ENCODE data around the gene ZBED1. TPM values are rescaled to one million over a fixed set of nuclear protein-coding genes. Genes with fewer than 3 reads are reported as not detected.

ZBED1 gene
- total RNA-seq = 10 to 100 TPM; 15.8 to 16.1 TPM
- polyA plus RNA-seq (2013, experiment 1 of 2) = 21.9 TPM
- 20.3 TPM for polyA plus RNA-seq (2013, experiment 2 of 2)
- 27.3 to 86.5 (median 58.7) reads per million in 172 experiments for total RNA-seq

GRCh38 chrX:2500803-2501558 lies at the start of gene ZBED1, which contains the start of gene DHRSX:
TSS of gene ZBED1 (minus strand) at chrX:2500976. CDS start at chrX:2490719, 10,257 bp downstream.
TSS of gene DHRSX (minus strand) at chrX:2500976. CDS start at chrX:2500925, 51 bp downstream.
- H3K4me3 Mint-ChIP-seq = peak within 1 kb of the TSS; percentile 89
- H3K27ac ChIP-seq (ENCODE audit: low read depth in 1 of 2, low read length in 2 of 2) = peak within 1 kb of the TSS; percentile 43 to 55
- DNase-seq = peak in 13 of 14 experiments; percentile 12 to 77 (median 44)
- intact Hi-C loops (cut with DNase I, micrococcal nuclease) = loop anchor here in 1 of 2 experiments (10.0 kb wide), 1 partner anchor 836 kb away; no protein-coding TSS in a partner anchor
- H3K27me3 ChIP-seq (ENCODE audit: control insufficient read depth in 1 of 2, insufficient read depth in 2 of 2, low read length in 2 of 2) = no peaks in the 10 kb centered on the region
- no peaks in the 10 kb centered on the region for H3K9me3 ChIP-seq (ENCODE audit: control insufficient read depth in 1 of 2, insufficient read depth in 1 of 2, low read length in 2 of 2)
- peaks cover 17% of the 10 kb centered on the region for H3K36me3 Mint-ChIP-seq (ENCODE audit: low read depth)
- peaks cover 31% of the 10 kb centered on the region for H3K4me1 Mint-ChIP-seq (ENCODE audit: low read depth)
- no peaks in the 10 kb centered on the region for H3K27me3 Mint-ChIP-seq
- no peak for TF ChIP-seq CTCF (IDR thresholded peaks at IDR 0.05)
- CTCF ChIA-PET = no interaction called here
- peak within 1 kb of the TSS; percentile 86 for H3K27ac Mint-ChIP-seq
- peaks cover 32% of the 10 kb centered on the region for H3K4me1 ChIP-seq (ENCODE audit: insufficient read depth, low read length)
- no peaks in the 10 kb centered on the region for H3K9me3 Mint-ChIP-seq
- peak; percentile 63 for ATAC-seq (ENCODE audit: poor library complexity)
- POLR2A ChIA-PET = no interaction called here
- no peaks in the 10 kb centered on the region for H3K36me3 ChIP-seq (ENCODE audit: insufficient read depth, low read length)
- H3K4me3 ChIP-seq (ENCODE audit: low read length) = peak within 1 kb of the TSS; percentile 67

- Histone ChIP-seq H3K9me3 (ENCODE audit: control insufficient read depth in 1 of 2, insufficient read depth in 1 of 2, low read length in 2 of 2) (no peaks in the 10 kb centered on the region), H3K27ac (ENCODE audit: low read depth in 1 of 2, low read length in 2 of 2) (no peak overlapping the region), H3K36me3 (ENCODE audit: insufficient read depth, low read length) (no peaks in the 10 kb centered on the region), H3K27me3 (ENCODE audit: control insufficient read depth in 1 of 2, insufficient read depth in 2 of 2, low read length in 2 of 2) (peaks cover 0 to 3% of the 10 kb centered on the region in 2 experiments), H3K4me1 (ENCODE audit: insufficient read depth, low read length) (no peaks in the 10 kb centered on the region), H3K4me3 (ENCODE audit: low read length) (no peak overlapping the region)
- ATAC-seq (ENCODE audit: poor library complexity) (no peak), DNase-seq (no peak)
- no peaks in the 10 kb centered on the region for H3K36me3 Mint-ChIP-seq (ENCODE audit: low read depth)
- H3K4me1 Mint-ChIP-seq (ENCODE audit: low read depth) = no peaks in the 10 kb centered on the region
- no peak overlapping the region for H3K4me3 Mint-ChIP-seq
- CTCF ChIA-PET = no interaction called here
- H3K27me3 Mint-ChIP-seq = peaks cover 17% of the 10 kb centered on the region
- peaks cover 3% of the 10 kb centered on the region for H3K9me3 Mint-ChIP-seq
- intact Hi-C loops (cut with DNase I, micrococcal nuclease) = no loop called here
- TF ChIP-seq CTCF (IDR thresholded peaks at IDR 0.05) = no peak
- no peak overlapping the region for H3K27ac Mint-ChIP-seq
- POLR2A ChIA-PET = no interaction called here
Measured at GRCh38 chrX:2549876-2550275, 49.1 kb upstream of the ZBED1 start.

GRCh38 chrX:2548711-2549423 lies 48.1 kb upstream of the ZBED1 start:
- H3K4me1 ChIP-seq (ENCODE audit: insufficient read depth, low read length) = no peaks in the 10 kb centered on the region
- no peak overlapping the region for H3K4me3 Mint-ChIP-seq
- no peak overlapping the region for H3K27ac ChIP-seq (ENCODE audit: low read depth in 1 of 2, low read length in 2 of 2)
- intact Hi-C loops (cut with DNase I, micrococcal nuclease) = no loop called here
- no peak for ATAC-seq (ENCODE audit: poor library complexity)
- no peaks in the 10 kb centered on the region for H3K4me1 Mint-ChIP-seq (ENCODE audit: low read depth)
- TF ChIP-seq CTCF (IDR thresholded peaks at IDR 0.05) = no peak
- no peaks in the 10 kb centered on the region for H3K36me3 ChIP-seq (ENCODE audit: insufficient read depth, low read length)
- CTCF ChIA-PET = no interaction called here
- H3K27ac Mint-ChIP-seq = no peak overlapping the region
- peaks cover 0 to 3% of the 10 kb centered on the region in 2 experiments for H3K27me3 ChIP-seq (ENCODE audit: control insufficient read depth in 1 of 2, insufficient read depth in 2 of 2, low read length in 2 of 2)
- H3K4me3 ChIP-seq (ENCODE audit: low read length) = no peak overlapping the region
- peaks cover 16% of the 10 kb centered on the region for H3K27me3 Mint-ChIP-seq
- H3K36me3 Mint-ChIP-seq (ENCODE audit: low read depth) = no peaks in the 10 kb centered on the region
- DNase-seq = no peak
- peaks cover 3% of the 10 kb centered on the region for H3K9me3 Mint-ChIP-seq
- POLR2A ChIA-PET = no interaction called here
- H3K9me3 ChIP-seq (ENCODE audit: control insufficient read depth in 1 of 2, insufficient read depth in 1 of 2, low read length in 2 of 2) = no peaks in the 10 kb centered on the region
